GM12878 (cell line): Measurements from ENCODE around the gene PKLR.

Experiments used
- CTCF ChIP-seq, 3 experiments: IDR thresholded peaks in 2 of 3; conservative IDR thresholded peaks in 1 of 3; 2 replicates each; pipeline ENCODE4 v1.5.1; 2011; ENCODE audit warnings: low read depth in 3 of 3, low read length in 3 of 3, mild to moderate bottlenecking in 3 of 3, control low read depth in 2 of 3, moderate library complexity in 2 of 3, inconsistent platforms in 1 of 3, mixed read lengths in 1 of 3; ENCODE audit not compliant: control insufficient read depth in 2 of 3, insufficient read depth in 1 of 3; ENCODE audit errors: extremely low read depth in 1 of 3
- JUND ChIP-seq: IDR thresholded peaks from 2 replicates; pipeline ENCODE4 v1.6.1; 2012; ENCODE audit warnings: low read depth, mild to moderate bottlenecking, low read length, improper control_type of control experiment, moderate library complexity
- POLR2AphosphoS5 ChIP-seq: IDR thresholded peaks from 2 replicates; pipeline ENCODE4 v1.6.1; 2011; ENCODE audit warnings: mild to moderate bottlenecking, low read length, inconsistent platforms
- RFX5 ChIP-seq: IDR thresholded peaks from 2 replicates; pipeline ENCODE4 v1.6.1; 2011; ENCODE audit warnings: low read depth, low read length, improper control_type of control experiment
- SP1 ChIP-seq: IDR thresholded peaks from one replicate; pipeline ENCODE4 v1.6.1; 2011; ENCODE audit warnings: low read depth, low read length
- TCF7 ChIP-seq: IDR thresholded peaks from 2 replicates; pipeline ENCODE4 v1.6.1; 2014; ENCODE audit warnings: antibody characterized with exemption, borderline replicate concordance
- WRNIP1 ChIP-seq: IDR thresholded peaks from 2 replicates; pipeline ENCODE4 v1.6.1; 2011; ENCODE audit warnings: low read depth, low read length, improper control_type of control experiment, borderline replicate concordance
- ZNF24 ChIP-seq: fragments of 450-650 bp; IDR thresholded peaks from 2 replicates; pipeline ENCODE4 v1.6.1; 2017; ENCODE audit warnings: antibody characterized with exemption, mild to moderate bottlenecking

GRCh38 chr1:155339515-155340097 lies 38.4 kb upstream of the PKLR start:
- TF ChIP-seq RFX5 = no peak
- TF ChIP-seq CTCF (IDR thresholded peaks at IDR 0.05 in 2 of 3, conservative IDR thresholded peaks at IDR 0.05 in 1 of 3; ENCODE audit: control insufficient read depth in 2 of 3, extremely low read depth in 1 of 3, insufficient read depth in 1 of 3, low read depth in 3 of 3, low read length in 3 of 3) = no peak
- TF ChIP-seq TCF7 = no peak
- no peak for TF ChIP-seq POLR2AphosphoS5
- TF ChIP-seq WRNIP1 = no peak
- TF ChIP-seq JUND = no peak
- no peak for TF ChIP-seq SP1
- no peak for TF ChIP-seq ZNF24
